ENCODE results near the gene KLHDC9. TPM values are rescaled to one million over a fixed set of nuclear protein-coding genes. Genes with fewer than 3 reads are reported as not detected.

KLHDC9 gene
- total and polyA plus RNA-seq, 2 of the 8 experiments (the other 6 are each of a cell fraction or from before 2014, with no cell fraction given): 6.5 to 15.6 TPM

DNA sequence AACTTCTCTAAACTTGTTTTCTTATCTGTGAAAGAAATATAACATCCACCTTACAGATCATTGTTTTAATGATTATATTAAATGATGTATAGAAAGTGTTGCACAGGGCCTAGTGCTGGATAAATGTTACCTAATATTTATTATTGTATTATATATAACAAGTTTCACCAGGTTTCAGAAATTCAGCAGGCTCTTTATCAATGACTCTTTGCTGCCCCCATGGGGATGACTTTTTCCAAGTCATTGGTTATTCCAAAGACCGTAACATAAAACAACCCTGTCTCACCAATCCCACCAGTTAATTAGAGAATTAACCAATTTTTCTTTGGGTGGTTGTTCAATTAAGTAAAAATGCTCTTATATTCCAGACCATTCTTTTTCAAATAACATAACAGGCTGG, 41.6 kb downstream of the KLHDC9 start:
- DNase-seq (ENCODE audit: low read depth in 1 of 2, low spot score in 2 of 2): no peak
- CTCF ChIA-PET (ENCODE audit: partially characterized antibody): interaction anchor here (0.7 to 7.3 kb wide), 20 partner anchors 8 to 371 kb away, joined by 3 to 58 read pairs (median 4); partner anchors contain the start of genes ADAMTS4, ARHGAP30, KLHDC9 and NIT1

More for the DNA sequence above, 41.6 kb downstream of the KLHDC9 start:
- H4K20me1 ChIP-seq (replicated peaks in 1 of 2; ENCODE audit: control insufficient read depth in 1 of 2, insufficient read depth in 2 of 2, low read length in 2 of 2): peaks cover 0 to 1% of the 10 kb centered on the region in 2 experiments
- no peak overlapping the region for H2AFZ ChIP-seq (ENCODE audit: low read length)
- H4K5ac ChIP-seq (ENCODE audit: insufficient read length, low read depth, low read length): no peak overlapping the region
- no peaks in the 10 kb centered on the region for H3K4me1 ChIP-seq (replicated peaks in 1 of 4; ENCODE audit: control insufficient read depth in 3 of 4, insufficient read depth in 4 of 4, low read length in 3 of 4)
- H4K8ac ChIP-seq (ENCODE audit: extremely low read depth, insufficient read depth, low read length): no peak overlapping the region
- H3K9me3 ChIP-seq (ENCODE audit: insufficient read depth in 2 of 2, low read depth in 1 of 2, low read length in 1 of 2): no peaks in the 10 kb centered on the region
- H4K91ac ChIP-seq (replicated peaks; ENCODE audit: insufficient read length, low read length): no peak overlapping the region
- peak in 2 of 3 experiments; percentile 24 to 43; a peak in 2 of 4 replicates for TF ChIP-seq CTCF (IDR thresholded peaks at IDR 0.05; ENCODE audit: control extremely low read depth in 1 of 3, insufficient read depth in 1 of 3, low read depth in 1 of 3, low read length in 3 of 3)
- peak; percentile 60 to 68 for TF ChIP-seq RAD21 (IDR thresholded peaks at IDR 0.05 in 1 of 2, conservative IDR thresholded peaks at IDR 0.05 in 1 of 2; ENCODE audit: low read depth in 2 of 2, low read length in 2 of 2)
- TF ChIP-seq RNF2 (IDR thresholded peaks at IDR 0.05; ENCODE audit: borderline replicate concordance, low read depth, low read length, missing control alignments, poor library complexity, severe bottlenecking): no peak
- no peak for TF ChIP-seq KDM5A (IDR thresholded peaks at IDR 0.05; ENCODE audit: low read length)
- no peak for TF ChIP-seq KDM4A (IDR thresholded peaks at IDR 0.05; ENCODE audit: low read depth, low read length, severe bottlenecking)
- no peak for TF ChIP-seq RFX5 (IDR thresholded peaks at IDR 0.05; ENCODE audit: borderline replicate concordance, low read depth, low read length)
- TF ChIP-seq EZH2 (IDR thresholded peaks at IDR 0.05; ENCODE audit: low read depth, low read length, severe bottlenecking): no peak
- FAIRE-seq: no peak
- H3K27ac ChIP-seq (ENCODE audit: low read depth, low read length): no peak overlapping the region
- no peak overlapping the region for H2BK5ac ChIP-seq (ENCODE audit: low read depth, low read length)
- no peak overlapping the region for H2BK15ac ChIP-seq (ENCODE audit: low read length)
- H3K79me2 ChIP-seq (ENCODE audit: control insufficient read depth in 1 of 2, insufficient read depth in 2 of 2, low read length in 2 of 2): peaks cover 0 to 6% of the 10 kb centered on the region in 2 experiments; a peak in 2 of 4 replicates
- no peak overlapping the region for H3K9ac ChIP-seq (replicated peaks in 1 of 4; ENCODE audit: extremely low read depth in 1 of 4, low read depth in 3 of 4, low read length in 3 of 4)
- H3K56ac ChIP-seq (replicated peaks; ENCODE audit: insufficient read length, low read depth, low read length): no peak overlapping the region
- H2AK5ac ChIP-seq (ENCODE audit: low read depth, low read length): no peak overlapping the region
- H3K18ac ChIP-seq (ENCODE audit: extremely low read depth, low read length): no peak overlapping the region
- H3K79me1 ChIP-seq (ENCODE audit: low read depth, low read length): peaks cover 6% of the 10 kb centered on the region; the same call in 1 of the 2 replicates
- WGBS, 2 experiments (ENCODE audit: extremely low coverage in 1 of 2, insufficient coverage in 1 of 2, insufficient read length in 1 of 2, insufficient replicate concordance in 2 of 2, low coverage in 1 of 2, low lambda C conversion rate in 2 of 2, missing lambda C conversion rate in 1 of 2): 64% methylated on average over 1 of the region's 1 CpG; no CpG with 5 or more reads in 1 of the 2 experiments
- no peaks in the 10 kb centered on the region for H3K23me2 ChIP-seq (ENCODE audit: low read depth, low read length)
- no peak overlapping the region for H2BK20ac ChIP-seq (ENCODE audit: low read length)
- H3K4me2 ChIP-seq (ENCODE audit: insufficient read depth in 1 of 2, low read depth in 2 of 2, low read length in 2 of 2): no peak overlapping the region
- no peak overlapping the region for H3K23ac ChIP-seq (ENCODE audit: insufficient read length)
- no peak overlapping the region for H3K14ac ChIP-seq (ENCODE audit: insufficient read length)
- H2BK120ac ChIP-seq (replicated peaks; ENCODE audit: low read depth, low read length): no peak overlapping the region
- no peaks in the 10 kb centered on the region for H3K27me3 ChIP-seq (replicated peaks in 1 of 4; ENCODE audit: control insufficient read depth in 3 of 4, extremely low read depth in 1 of 4, insufficient read depth in 3 of 4, low read length in 3 of 4)
- H2BK12ac ChIP-seq (ENCODE audit: low read depth, low read length): no peak overlapping the region
- no peak overlapping the region for H3K4ac ChIP-seq (replicated peaks; ENCODE audit: insufficient read length, low read depth, low read length)
- POLR2A ChIA-PET (ENCODE audit: partially characterized antibody): interaction anchor here (0.6 to 9.6 kb wide), 2 partner anchors 13 to 118 kb away, joined by 3 to 130 read pairs; partner anchors contain the start of genes UFC1 and USP21
- no peaks in the 10 kb centered on the region; a peak in 1 of 8 replicates for H3K36me3 ChIP-seq (ENCODE audit: control insufficient read depth in 2 of 4, insufficient read depth in 4 of 4, low read length in 3 of 4)
- no peak overlapping the region for H3K4me3 ChIP-seq (ENCODE audit: extremely low read depth in 1 of 4, insufficient read depth in 2 of 4, low read depth in 3 of 4, low read length in 4 of 4)
